Measurements from ENCODE around the gene ALX4.

DNA sequence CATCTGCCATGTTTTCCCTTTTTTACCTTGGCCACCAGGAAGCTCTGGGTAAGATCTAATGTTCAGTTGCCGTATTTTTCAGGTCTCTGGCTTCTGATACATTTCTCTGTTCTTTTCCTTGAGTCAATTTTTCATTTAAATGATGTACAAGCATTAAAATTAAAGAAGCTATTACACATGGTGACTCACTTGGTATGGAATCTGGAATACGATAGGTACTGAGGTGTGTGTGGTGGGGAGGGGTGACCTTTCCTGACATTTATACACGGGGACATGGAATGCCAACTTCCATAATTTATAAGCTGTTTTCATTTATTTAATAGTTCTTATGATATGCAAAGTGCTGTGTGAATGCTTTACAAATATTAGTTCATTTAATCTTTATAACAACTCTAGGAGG, 47.8 kb upstream of the ALX4 start:
- TF ChIP-seq, protein P1, sequence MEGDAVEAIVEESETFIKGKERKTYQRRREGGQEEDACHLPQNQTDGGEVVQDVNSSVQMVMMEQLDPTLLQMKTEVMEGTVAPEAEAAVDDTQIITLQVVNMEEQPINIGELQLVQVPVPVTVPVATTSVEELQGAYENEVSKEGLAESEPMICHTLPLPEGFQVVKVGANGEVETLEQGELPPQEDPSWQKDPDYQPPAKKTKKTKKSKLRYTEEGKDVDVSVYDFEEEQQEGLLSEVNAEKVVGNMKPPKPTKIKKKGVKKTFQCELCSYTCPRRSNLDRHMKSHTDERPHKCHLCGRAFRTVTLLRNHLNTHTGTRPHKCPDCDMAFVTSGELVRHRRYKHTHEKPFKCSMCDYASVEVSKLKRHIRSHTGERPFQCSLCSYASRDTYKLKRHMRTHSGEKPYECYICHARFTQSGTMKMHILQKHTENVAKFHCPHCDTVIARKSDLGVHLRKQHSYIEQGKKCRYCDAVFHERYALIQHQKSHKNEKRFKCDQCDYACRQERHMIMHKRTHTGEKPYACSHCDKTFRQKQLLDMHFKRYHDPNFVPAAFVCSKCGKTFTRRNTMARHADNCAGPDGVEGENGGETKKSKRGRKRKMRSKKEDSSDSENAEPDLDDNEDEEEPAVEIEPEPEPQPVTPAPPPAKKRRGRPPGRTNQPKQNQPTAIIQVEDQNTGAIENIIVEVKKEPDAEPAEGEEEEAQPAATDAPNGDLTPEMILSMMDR (tag by site-specific recombination; IDR thresholded peaks at IDR 0.05) = no peak
- TF ChIP-seq, protein P2, sequence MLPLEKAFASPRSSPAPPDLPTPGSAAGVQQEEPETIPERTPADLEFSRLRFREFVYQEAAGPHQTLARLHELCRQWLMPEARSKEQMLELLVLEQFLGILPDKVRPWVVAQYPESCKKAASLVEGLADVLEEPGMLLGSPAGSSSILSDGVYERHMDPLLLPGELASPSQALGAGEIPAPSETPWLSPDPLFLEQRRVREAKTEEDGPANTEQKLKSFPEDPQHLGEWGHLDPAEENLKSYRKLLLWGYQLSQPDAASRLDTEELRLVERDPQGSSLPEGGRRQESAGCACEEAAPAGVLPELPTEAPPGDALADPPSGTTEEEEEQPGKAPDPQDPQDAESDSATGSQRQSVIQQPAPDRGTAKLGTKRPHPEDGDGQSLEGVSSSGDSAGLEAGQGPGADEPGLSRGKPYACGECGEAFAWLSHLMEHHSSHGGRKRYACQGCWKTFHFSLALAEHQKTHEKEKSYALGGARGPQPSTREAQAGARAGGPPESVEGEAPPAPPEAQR (tag by site-specific recombination; IDR thresholded peaks at IDR 0.05) = no peak
- TF ChIP-seq ZNF121 (tag by site-specific recombination; IDR thresholded peaks at IDR 0.05) (no peak), ZNF473 (tag by site-specific recombination; IDR thresholded peaks at IDR 0.05) (no peak), ZNF354C (tag by site-specific recombination; IDR thresholded peaks at IDR 0.05; ENCODE audit: borderline replicate concordance, low read depth) (no peak), ZNF350 (tag by site-specific recombination; IDR thresholded peaks at IDR 0.05) (no peak), SCRT2 (tag by site-specific recombination; IDR thresholded peaks at IDR 0.05) (no peak), ZNF214 (tag by site-specific recombination; IDR thresholded peaks at IDR 0.05; ENCODE audit: borderline replicate concordance) (no peak)
- TF ChIP-seq, protein P3, sequence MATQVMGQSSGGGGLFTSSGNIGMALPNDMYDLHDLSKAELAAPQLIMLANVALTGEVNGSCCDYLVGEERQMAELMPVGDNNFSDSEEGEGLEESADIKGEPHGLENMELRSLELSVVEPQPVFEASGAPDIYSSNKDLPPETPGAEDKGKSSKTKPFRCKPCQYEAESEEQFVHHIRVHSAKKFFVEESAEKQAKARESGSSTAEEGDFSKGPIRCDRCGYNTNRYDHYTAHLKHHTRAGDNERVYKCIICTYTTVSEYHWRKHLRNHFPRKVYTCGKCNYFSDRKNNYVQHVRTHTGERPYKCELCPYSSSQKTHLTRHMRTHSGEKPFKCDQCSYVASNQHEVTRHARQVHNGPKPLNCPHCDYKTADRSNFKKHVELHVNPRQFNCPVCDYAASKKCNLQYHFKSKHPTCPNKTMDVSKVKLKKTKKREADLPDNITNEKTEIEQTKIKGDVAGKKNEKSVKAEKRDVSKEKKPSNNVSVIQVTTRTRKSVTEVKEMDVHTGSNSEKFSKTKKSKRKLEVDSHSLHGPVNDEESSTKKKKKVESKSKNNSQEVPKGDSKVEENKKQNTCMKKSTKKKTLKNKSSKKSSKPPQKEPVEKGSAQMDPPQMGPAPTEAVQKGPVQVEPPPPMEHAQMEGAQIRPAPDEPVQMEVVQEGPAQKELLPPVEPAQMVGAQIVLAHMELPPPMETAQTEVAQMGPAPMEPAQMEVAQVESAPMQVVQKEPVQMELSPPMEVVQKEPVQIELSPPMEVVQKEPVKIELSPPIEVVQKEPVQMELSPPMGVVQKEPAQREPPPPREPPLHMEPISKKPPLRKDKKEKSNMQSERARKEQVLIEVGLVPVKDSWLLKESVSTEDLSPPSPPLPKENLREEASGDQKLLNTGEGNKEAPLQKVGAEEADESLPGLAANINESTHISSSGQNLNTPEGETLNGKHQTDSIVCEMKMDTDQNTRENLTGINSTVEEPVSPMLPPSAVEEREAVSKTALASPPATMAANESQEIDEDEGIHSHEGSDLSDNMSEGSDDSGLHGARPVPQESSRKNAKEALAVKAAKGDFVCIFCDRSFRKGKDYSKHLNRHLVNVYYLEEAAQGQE (tag by site-specific recombination; IDR thresholded peaks at IDR 0.05) = no peak
- TF ChIP-seq, protein P4, sequence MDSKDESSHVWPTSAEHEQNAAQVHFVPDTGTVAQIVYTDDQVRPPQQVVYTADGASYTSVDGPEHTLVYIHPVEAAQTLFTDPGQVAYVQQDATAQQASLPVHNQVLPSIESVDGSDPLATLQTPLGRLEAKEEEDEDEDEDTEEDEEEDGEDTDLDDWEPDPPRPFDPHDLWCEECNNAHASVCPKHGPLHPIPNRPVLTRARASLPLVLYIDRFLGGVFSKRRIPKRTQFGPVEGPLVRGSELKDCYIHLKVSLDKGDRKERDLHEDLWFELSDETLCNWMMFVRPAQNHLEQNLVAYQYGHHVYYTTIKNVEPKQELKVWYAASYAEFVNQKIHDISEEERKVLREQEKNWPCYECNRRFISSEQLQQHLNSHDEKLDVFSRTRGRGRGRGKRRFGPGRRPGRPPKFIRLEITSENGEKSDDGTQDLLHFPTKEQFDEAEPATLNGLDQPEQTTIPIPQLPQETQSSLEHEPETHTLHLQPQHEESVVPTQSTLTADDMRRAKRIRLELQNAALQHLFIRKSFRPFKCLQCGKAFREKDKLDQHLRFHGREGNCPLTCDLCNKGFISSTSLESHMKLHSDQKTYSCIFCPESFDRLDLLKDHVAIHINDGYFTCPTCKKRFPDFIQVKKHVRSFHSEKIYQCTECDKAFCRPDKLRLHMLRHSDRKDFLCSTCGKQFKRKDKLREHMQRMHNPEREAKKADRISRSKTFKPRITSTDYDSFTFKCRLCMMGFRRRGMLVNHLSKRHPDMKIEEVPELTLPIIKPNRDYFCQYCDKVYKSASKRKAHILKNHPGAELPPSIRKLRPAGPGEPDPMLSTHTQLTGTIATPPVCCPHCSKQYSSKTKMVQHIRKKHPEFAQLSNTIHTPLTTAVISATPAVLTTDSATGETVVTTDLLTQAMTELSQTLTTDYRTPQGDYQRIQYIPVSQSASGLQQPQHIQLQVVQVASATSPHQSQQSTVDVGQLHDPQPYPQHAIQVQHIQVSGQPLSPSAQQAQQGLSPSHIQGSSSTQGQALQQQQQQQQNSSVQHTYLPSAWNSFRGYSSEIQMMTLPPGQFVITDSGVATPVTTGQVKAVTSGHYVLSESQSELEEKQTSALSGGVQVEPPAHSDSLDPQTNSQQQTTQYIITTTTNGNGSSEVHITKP (tag by site-specific recombination; IDR thresholded peaks at IDR 0.05) = no peak
